Neural crest cell (in vitro differentiated cells): ENCODE results near the gene SPA17. TPM values are rescaled to one million over a fixed set of nuclear protein-coding genes. Genes with fewer than 3 reads are reported as not detected.

Experiments used
- DNase-seq: peaks from one replicate; pipeline ENCODE4 v3.0.0; 2021; ENCODE audit warnings: low read depth, mixed read lengths, low spot score
- H3K27ac Mint-ChIP-seq: one replicate; pipeline ENCODE4 v1.8.0; 2021; ENCODE audit warnings: mild to moderate bottlenecking, mixed read lengths; ENCODE audit not compliant: unreplicated experiment
- H3K27me3 Mint-ChIP-seq: 2 replicates; pipeline ENCODE4 v1.8.0; 2021; ENCODE audit warnings: low read depth, mild to moderate bottlenecking, mixed read lengths
- H3K36me3 Mint-ChIP-seq: 2 replicates; pipeline ENCODE4 v1.8.0; 2021; ENCODE audit warnings: low read depth, mild to moderate bottlenecking, mixed read lengths
- H3K4me1 Mint-ChIP-seq: 2 replicates; pipeline ENCODE4 v1.8.0; 2021; ENCODE audit warnings: mixed read lengths
- H3K4me3 Mint-ChIP-seq: one replicate; pipeline ENCODE4 v1.8.0; 2021; ENCODE audit warnings: mild to moderate bottlenecking, mixed read lengths
- H3K9me3 Mint-ChIP-seq: 2 replicates; pipeline ENCODE4 v1.8.0; 2021; ENCODE audit warnings: mixed read lengths
- CTCF ChIP-seq: fragments of 200-600 bp; sonication (generic); conservative IDR thresholded peaks from 2 replicates; pipeline ENCODE4 v1.5.0; 2021; ENCODE audit warnings: antibody characterized with exemption, mild to moderate bottlenecking
- total RNA-seq: library from RNA; stranded (reverse); gene quantifications from 2 replicates; pipeline ENCODE4 v1.2.1, GENCODE V29; 2021

Gene SPA17
- total RNA-seq, 1 donor from 2014 or later = 18.2 TPM

DNA sequence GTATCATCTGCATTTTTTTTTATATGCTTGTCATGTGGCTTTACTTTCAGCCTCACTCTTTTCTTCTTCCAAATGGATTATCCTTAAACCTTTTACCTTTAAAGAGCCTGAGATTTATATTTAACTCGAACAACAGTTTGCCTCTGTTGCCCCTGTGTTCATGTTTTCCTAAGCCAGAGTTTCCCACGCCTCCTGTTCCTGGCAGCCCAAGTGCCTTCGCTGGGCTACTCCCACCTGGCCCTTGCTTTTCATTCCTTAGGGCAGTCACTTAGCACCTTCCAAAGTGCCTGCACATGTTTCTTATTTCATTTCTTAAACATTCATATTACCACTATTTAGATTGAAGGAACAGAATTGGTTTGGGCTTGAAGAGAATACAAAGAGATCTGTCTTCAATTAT lies 37.8 kb upstream of the SPA17 start:
- Mint-ChIP-seq H3K4me1 (peaks cover 6% of the 10 kb centered on the region), H3K27ac (no peak overlapping the region), H3K27me3 (no peaks in the 10 kb centered on the region), H3K36me3 (peaks cover 13% of the 10 kb centered on the region), H3K9me3 (no peaks in the 10 kb centered on the region), H3K4me3 (no peak overlapping the region)
- no peak for TF ChIP-seq CTCF
- DNase-seq = no peak

DNA sequence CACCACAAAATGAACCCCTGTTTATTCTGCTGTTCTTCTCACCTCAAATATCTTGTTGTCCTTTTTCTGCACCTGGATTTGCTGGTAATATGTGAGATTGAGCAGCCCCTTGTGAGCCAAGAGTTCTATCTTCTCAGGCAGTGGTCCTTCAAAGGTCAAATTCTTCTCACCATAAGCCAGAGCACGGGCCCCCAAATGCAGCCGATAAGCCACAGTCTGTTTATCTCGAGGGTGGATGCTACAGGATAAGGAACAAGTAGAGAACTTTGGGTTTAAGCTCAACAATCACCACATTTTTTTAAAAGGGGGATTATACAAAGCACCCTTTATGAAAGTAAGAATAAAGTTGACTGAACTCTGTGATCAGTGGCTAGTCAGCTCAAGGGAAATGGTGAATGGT lies 35.2 kb upstream of the SPA17 start:
- H3K27ac Mint-ChIP-seq = no peak overlapping the region
- H3K4me1 Mint-ChIP-seq = peaks cover 6% of the 10 kb centered on the region

GRCh38 chr11:124639186-124639585 lies 34.5 kb upstream of the SPA17 start:
- Mint-ChIP-seq H3K27me3 (no peaks in the 10 kb centered on the region), H3K36me3 (peaks cover 13% of the 10 kb centered on the region), H3K9me3 (no peaks in the 10 kb centered on the region), H3K27ac (no peak overlapping the region), H3K4me3 (no peak overlapping the region), H3K4me1 (peaks cover 6% of the 10 kb centered on the region)
- no peak for TF ChIP-seq CTCF
- DNase-seq = no peak

More for the DNA sequence above, 35.2 kb upstream of the SPA17 start:
- peaks cover 13% of the 10 kb centered on the region for H3K36me3 Mint-ChIP-seq
- DNase-seq = no peak
- H3K9me3 Mint-ChIP-seq = no peaks in the 10 kb centered on the region
- no peak overlapping the region for H3K4me3 Mint-ChIP-seq
- H3K27me3 Mint-ChIP-seq = no peaks in the 10 kb centered on the region
- TF ChIP-seq CTCF = no peak

- Mint-ChIP-seq H3K4me3 (no peak overlapping the region), H3K36me3 (peaks cover 13% of the 10 kb centered on the region), H3K4me1 (peaks cover 11% of the 10 kb centered on the region), H3K27ac (no peak overlapping the region), H3K9me3 (no peaks in the 10 kb centered on the region), H3K27me3 (no peaks in the 10 kb centered on the region)
- DNase-seq = no peak
- TF ChIP-seq CTCF = no peak
Measured at GRCh38 chr11:124640666-124641065, 33.0 kb upstream of the SPA17 start.

DNA sequence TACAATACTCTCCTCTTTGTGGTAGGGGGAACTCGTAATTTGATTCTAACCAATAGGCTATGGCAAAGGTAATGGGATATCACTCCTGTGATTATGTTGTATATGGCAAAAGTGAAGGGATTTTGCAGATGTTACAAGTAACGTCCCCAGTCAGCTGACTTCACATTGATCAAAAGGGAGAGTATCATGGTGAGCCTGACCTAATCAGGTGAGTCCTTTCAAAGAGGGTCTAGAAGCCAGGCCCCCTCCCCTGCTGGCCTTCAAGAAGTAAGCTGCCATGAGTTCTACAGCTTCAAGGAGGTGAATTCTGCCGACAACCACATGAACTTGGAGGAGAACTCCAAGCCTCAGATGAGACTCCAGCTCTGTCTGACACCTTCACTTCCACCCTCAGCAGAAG lies 31.1 kb upstream of the SPA17 start:
- no peak for TF ChIP-seq CTCF
- H3K9me3 Mint-ChIP-seq = no peaks in the 10 kb centered on the region
- DNase-seq = no peak
- H3K36me3 Mint-ChIP-seq = peaks cover 10% of the 10 kb centered on the region
- no peaks in the 10 kb centered on the region for H3K27me3 Mint-ChIP-seq
- no peak overlapping the region for H3K4me3 Mint-ChIP-seq
- no peak overlapping the region for H3K27ac Mint-ChIP-seq
- peaks cover 11% of the 10 kb centered on the region for H3K4me1 Mint-ChIP-seq
